ENCODE results near the gene KMT2B.

DNA sequence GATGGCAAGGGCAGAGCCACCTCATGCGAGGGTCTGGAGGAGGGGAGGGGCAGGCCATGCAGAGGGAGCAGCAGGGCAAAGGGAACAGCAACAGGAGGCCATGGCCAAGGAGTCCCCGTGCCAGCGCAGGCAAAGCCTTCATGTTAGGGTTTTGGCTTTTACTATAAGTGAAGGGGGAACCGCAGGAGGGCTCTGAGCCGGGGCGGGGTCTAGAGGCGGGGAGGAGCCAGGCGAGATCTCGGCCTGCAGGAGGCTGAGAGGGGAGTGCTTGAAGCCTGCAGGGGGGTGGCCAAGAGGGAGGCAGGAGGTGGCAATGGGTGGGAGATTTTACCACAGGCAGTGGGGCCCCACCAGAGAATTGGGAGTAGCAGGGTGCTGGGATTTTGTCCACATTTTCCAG lies 63.8 kb downstream of the KMT2B start:
- TF ChIP-seq, protein P1, sequence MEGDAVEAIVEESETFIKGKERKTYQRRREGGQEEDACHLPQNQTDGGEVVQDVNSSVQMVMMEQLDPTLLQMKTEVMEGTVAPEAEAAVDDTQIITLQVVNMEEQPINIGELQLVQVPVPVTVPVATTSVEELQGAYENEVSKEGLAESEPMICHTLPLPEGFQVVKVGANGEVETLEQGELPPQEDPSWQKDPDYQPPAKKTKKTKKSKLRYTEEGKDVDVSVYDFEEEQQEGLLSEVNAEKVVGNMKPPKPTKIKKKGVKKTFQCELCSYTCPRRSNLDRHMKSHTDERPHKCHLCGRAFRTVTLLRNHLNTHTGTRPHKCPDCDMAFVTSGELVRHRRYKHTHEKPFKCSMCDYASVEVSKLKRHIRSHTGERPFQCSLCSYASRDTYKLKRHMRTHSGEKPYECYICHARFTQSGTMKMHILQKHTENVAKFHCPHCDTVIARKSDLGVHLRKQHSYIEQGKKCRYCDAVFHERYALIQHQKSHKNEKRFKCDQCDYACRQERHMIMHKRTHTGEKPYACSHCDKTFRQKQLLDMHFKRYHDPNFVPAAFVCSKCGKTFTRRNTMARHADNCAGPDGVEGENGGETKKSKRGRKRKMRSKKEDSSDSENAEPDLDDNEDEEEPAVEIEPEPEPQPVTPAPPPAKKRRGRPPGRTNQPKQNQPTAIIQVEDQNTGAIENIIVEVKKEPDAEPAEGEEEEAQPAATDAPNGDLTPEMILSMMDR (IDR thresholded peaks at IDR 0.05; ENCODE audit: low read depth, low read length), result no peak
- TF ChIP-seq EZH2phosphoT487 (IDR thresholded peaks at IDR 0.05; ENCODE audit: low read depth), result no peak

All from OCI-LY3 (cell line).